Activated CD8-positive, alpha-beta T cell treated with anti-CD3 and anti-CD28 coated beads for 36 hours (primary cell): ENCODE data around the gene FOXI2. TPM values are rescaled to one million over a fixed set of nuclear protein-coding genes. Genes with fewer than 3 reads are reported as not detected.

ENCODE experiments used
- ATAC-seq: fragments of 200-7000 bp; cut with Tn5 transposase; one replicate; pipeline ENCODE4 v1.10.0; 2021; ENCODE audit warnings: mild to moderate bottlenecking, moderate library complexity
- CTCF ChIA-PET: fragments of 350-600 bp; sonication (Branson Sonifier 250); formaldehyde crosslinking; loops from one replicate; lab custom pipeline; 2021; ENCODE audit warnings: antibody characterized with exemption; lab: Charles Lee
- POLR2A ChIA-PET: fragments of 350-600 bp; sonication (Branson Sonifier 250); formaldehyde crosslinking; loops from one replicate; lab custom pipeline; 2021; ENCODE audit warnings: antibody characterized with exemption; lab: Charles Lee
- DNase-seq: peaks from one replicate; pipeline ENCODE4 v3.0.0-alpha.2; 2020
- H3K27ac Mint-ChIP-seq: one replicate; pipeline ENCODE4 v1.8.0; 2021; ENCODE audit warnings: mild to moderate bottlenecking, mixed read lengths
- H3K27me3 Mint-ChIP-seq: one replicate; pipeline ENCODE4 v1.8.0; 2021; ENCODE audit warnings: mixed read lengths
- H3K36me3 Mint-ChIP-seq: one replicate; pipeline ENCODE4 v1.8.0; 2021; ENCODE audit warnings: low read depth, mixed read lengths
- H3K4me1 Mint-ChIP-seq: one replicate; pipeline ENCODE4 v1.8.0; 2021; ENCODE audit warnings: low read depth, mixed read lengths
- H3K4me3 Mint-ChIP-seq: one replicate; pipeline ENCODE4 v1.8.0; 2021; ENCODE audit warnings: mild to moderate bottlenecking, moderate library complexity, mixed read lengths
- H3K9me3 Mint-ChIP-seq: one replicate; pipeline ENCODE4 v1.8.0; 2021; ENCODE audit warnings: mixed read lengths
- intact Hi-C: fragments of 100-400 bp; cut with micrococcal nuclease; formaldehyde crosslinking; loops from one replicate; pipeline ENCODE4 v1.10.0; 2022
- total RNA-seq, 2 experiments: library from RNA; stranded (reverse); gene quantifications; one replicate each; pipeline ENCODE4 v1.2.3, GENCODE V29; 2021
- TF ChIP-seq, protein P1 (sequence below): fragments of 200-600 bp; IDR thresholded peaks from one replicate; pipeline ENCODE4 v1.8.0; 2022; ENCODE audit warnings: antibody characterized with exemption, mild to moderate bottlenecking

FOXI2 gene
- total RNA-seq, 2 experiments from 2014 or later = not detected

GRCh38 chr10:127736222-127736914 lies 617 bp upstream of the FOXI2 start:
- no peak for DNase-seq
- POLR2A ChIA-PET = no interaction called here
- Mint-ChIP-seq H3K27me3 (peaks cover 36% of the 10 kb centered on the region), H3K9me3 (no peaks in the 10 kb centered on the region), H3K4me1 (no peaks in the 10 kb centered on the region), H3K4me3 (no peak overlapping the region), H3K36me3 (no peaks in the 10 kb centered on the region), H3K27ac (no peak overlapping the region)
- intact Hi-C loops = no loop called here
- CTCF ChIA-PET = no interaction called here
- ATAC-seq = no peak
- TF ChIP-seq, protein P1, sequence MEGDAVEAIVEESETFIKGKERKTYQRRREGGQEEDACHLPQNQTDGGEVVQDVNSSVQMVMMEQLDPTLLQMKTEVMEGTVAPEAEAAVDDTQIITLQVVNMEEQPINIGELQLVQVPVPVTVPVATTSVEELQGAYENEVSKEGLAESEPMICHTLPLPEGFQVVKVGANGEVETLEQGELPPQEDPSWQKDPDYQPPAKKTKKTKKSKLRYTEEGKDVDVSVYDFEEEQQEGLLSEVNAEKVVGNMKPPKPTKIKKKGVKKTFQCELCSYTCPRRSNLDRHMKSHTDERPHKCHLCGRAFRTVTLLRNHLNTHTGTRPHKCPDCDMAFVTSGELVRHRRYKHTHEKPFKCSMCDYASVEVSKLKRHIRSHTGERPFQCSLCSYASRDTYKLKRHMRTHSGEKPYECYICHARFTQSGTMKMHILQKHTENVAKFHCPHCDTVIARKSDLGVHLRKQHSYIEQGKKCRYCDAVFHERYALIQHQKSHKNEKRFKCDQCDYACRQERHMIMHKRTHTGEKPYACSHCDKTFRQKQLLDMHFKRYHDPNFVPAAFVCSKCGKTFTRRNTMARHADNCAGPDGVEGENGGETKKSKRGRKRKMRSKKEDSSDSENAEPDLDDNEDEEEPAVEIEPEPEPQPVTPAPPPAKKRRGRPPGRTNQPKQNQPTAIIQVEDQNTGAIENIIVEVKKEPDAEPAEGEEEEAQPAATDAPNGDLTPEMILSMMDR = no peak

DNA sequence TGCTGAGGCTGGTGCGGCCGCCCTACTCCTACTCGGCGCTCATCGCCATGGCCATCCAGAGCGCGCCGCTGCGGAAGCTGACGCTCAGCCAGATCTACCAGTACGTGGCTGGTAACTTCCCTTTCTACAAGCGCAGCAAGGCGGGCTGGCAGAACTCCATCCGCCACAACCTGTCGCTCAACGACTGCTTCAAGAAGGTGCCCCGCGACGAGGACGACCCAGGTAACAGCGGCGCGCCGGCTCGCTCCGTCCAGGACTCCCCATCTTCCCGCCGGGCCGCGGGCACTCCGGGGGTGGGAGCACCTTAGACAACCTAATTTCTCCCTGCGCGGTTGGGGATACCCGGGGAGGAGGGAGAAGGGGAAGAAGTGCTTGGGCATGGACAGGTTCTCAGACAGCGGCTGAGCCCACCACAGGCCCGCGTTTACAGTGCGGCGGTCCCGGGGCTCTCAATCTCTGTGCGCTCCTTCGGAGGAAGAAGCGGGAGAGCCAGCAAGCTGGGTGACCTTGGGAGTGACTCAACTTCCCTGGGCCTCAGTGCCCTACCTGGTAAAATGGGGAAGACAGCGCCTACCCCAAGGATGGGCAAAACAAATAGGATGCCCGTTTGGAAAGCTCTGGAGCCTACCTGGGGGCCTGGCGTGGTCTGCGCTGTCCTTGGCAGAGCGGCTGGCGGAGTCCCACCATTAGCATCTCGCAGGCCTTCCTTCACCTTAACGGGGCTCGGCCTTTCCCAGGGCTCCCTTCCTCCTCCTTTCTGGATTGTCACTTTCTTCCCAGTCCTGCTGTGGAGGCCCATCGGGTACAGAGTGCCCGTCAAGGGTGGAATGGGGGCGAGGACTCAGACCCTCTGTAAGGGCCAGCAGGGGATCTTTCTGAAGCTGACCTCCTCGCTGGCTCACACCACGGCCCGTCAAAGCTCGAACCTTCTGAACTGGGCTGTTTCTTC lies 852 bp downstream of the FOXI2 start:
- no peak for DNase-seq
- TF ChIP-seq, protein P1 = no peak
- H3K27ac Mint-ChIP-seq = no peak overlapping the region
- H3K4me3 Mint-ChIP-seq = no peak overlapping the region
- ChIA-PET CTCF (no interaction called here), POLR2A (no interaction called here)
- intact Hi-C loops = no loop called here
- no peaks in the 10 kb centered on the region for H3K9me3 Mint-ChIP-seq
- no peaks in the 10 kb centered on the region for H3K36me3 Mint-ChIP-seq
- no peaks in the 10 kb centered on the region for H3K4me1 Mint-ChIP-seq
- H3K27me3 Mint-ChIP-seq = peaks cover 32% of the 10 kb centered on the region
- no peak for ATAC-seq

GRCh38 chr10:127738512-127739424 lies 1.8 kb downstream of the FOXI2 start:
- ATAC-seq (no peak), DNase-seq (no peak)
- H3K4me3 Mint-ChIP-seq = no peak overlapping the region
- CTCF ChIA-PET = no interaction called here
- H3K27ac Mint-ChIP-seq = no peak overlapping the region
- no peaks in the 10 kb centered on the region for H3K9me3 Mint-ChIP-seq
- H3K27me3 Mint-ChIP-seq = peaks cover 23% of the 10 kb centered on the region
- no peaks in the 10 kb centered on the region for H3K36me3 Mint-ChIP-seq
- POLR2A ChIA-PET = no interaction called here
- intact Hi-C loops = no loop called here
- TF ChIP-seq, protein P1 = no peak
- H3K4me1 Mint-ChIP-seq = no peaks in the 10 kb centered on the region

GRCh38 chr10:127739908-127740307 lies 2.9 kb downstream of the FOXI2 start:
- ChIA-PET CTCF (no interaction called here), POLR2A (interaction anchor here (0.6 kb wide), 1 partner anchor 767 kb away, joined by 3 read pairs; no protein-coding TSS in a partner anchor)
- Mint-ChIP-seq H3K27ac (no peak overlapping the region), H3K27me3 (peaks cover 19% of the 10 kb centered on the region), H3K4me3 (no peak overlapping the region), H3K36me3 (no peaks in the 10 kb centered on the region), H3K4me1 (no peaks in the 10 kb centered on the region), H3K9me3 (no peaks in the 10 kb centered on the region)
- TF ChIP-seq, protein P1 = no peak
- DNase-seq = no peak
- intact Hi-C loops = no loop called here
- ATAC-seq = no peak
